Measurements from ENCODE around the gene ATG7. TPM values are rescaled to one million over a fixed set of nuclear protein-coding genes. Genes with fewer than 3 reads are reported as not detected.

Gene ATG7
- total RNA-seq, 1 donor from 2014 or later, result 53.5 TPM

DNA sequence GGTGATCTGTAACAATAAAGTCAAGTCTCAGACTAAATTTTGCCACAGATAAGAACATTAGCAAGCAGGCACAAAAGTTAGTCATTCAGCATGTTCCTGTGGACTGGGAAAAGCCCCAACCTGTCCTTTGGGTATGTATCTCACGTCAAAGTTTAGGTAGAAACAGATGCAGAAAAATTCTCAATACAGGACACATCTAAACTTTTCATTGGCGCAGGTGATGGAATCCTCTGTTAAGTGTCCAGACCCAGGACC lies 120.6 kb downstream of the ATG7 start:
- TF ChIP-seq, protein P1, sequence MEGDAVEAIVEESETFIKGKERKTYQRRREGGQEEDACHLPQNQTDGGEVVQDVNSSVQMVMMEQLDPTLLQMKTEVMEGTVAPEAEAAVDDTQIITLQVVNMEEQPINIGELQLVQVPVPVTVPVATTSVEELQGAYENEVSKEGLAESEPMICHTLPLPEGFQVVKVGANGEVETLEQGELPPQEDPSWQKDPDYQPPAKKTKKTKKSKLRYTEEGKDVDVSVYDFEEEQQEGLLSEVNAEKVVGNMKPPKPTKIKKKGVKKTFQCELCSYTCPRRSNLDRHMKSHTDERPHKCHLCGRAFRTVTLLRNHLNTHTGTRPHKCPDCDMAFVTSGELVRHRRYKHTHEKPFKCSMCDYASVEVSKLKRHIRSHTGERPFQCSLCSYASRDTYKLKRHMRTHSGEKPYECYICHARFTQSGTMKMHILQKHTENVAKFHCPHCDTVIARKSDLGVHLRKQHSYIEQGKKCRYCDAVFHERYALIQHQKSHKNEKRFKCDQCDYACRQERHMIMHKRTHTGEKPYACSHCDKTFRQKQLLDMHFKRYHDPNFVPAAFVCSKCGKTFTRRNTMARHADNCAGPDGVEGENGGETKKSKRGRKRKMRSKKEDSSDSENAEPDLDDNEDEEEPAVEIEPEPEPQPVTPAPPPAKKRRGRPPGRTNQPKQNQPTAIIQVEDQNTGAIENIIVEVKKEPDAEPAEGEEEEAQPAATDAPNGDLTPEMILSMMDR (IDR thresholded peaks at IDR 0.05), result no peak
- no peak for DNase-seq (ENCODE audit: low spot score)
- H3F3A ChIP-seq (ENCODE audit: low read depth), result no peaks in the 10 kb centered on the region
- no peaks in the 10 kb centered on the region for H3K79me2 ChIP-seq (ENCODE audit: low read depth)
- no peak overlapping the region for H2AFZ ChIP-seq (replicated peaks)
- peaks cover 3% of the 10 kb centered on the region for H3K36me3 Mint-ChIP-seq
- H3K4me3 Mint-ChIP-seq, result no peak overlapping the region
- H3K4me3 ChIP-seq, result no peak overlapping the region
- peaks cover 2% of the 10 kb centered on the region for H3K27me3 Mint-ChIP-seq (ENCODE audit: insufficient read depth, low read depth)
- no peaks in the 10 kb centered on the region for H3K36me3 ChIP-seq
- no peak overlapping the region for H3K9ac ChIP-seq
- H3K4me1 Mint-ChIP-seq, result peaks cover 26% of the 10 kb centered on the region
- peaks cover 5% of the 10 kb centered on the region for H3K9me3 Mint-ChIP-seq
- H3K27me3 ChIP-seq, result no peaks in the 10 kb centered on the region
- no peak overlapping the region for H3K27ac ChIP-seq
- H4K20me1 ChIP-seq (ENCODE audit: low read depth), result no peaks in the 10 kb centered on the region
- H3K9me3 ChIP-seq (ENCODE audit: low read depth), result no peaks in the 10 kb centered on the region
- H3K27ac Mint-ChIP-seq, result no peak overlapping the region
- peaks cover 3% of the 10 kb centered on the region for H3K4me1 ChIP-seq
- no peak overlapping the region for H3K4me2 ChIP-seq

DNA sequence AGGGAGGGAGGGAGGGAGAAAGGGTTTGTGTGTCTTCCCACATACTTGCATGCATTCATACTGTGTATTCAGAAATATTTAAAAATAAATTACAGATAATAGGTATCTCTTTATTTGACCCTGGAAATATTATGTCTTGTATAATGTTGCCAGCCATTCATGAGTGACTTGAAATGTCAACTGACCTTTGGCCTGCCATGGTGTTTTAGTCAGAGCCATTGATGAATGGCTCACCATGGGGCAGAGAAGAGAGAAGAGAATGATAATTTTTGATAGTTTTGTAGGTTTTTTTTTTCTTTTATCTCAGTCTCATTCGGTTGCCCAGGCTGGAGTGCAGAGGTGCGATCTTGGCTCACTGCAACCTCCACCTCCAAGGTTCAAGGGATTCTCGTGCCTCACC lies 121.2 kb downstream of the ATG7 start:
- H3K9me3 Mint-ChIP-seq, result peaks cover 5% of the 10 kb centered on the region
- Histone ChIP-seq H3K4me1 (peaks cover 3% of the 10 kb centered on the region), H3K79me2 (ENCODE audit: low read depth) (no peaks in the 10 kb centered on the region), H3K4me3 (no peak overlapping the region), H3K36me3 (no peaks in the 10 kb centered on the region), H3K27ac (no peak overlapping the region), H3K27me3 (no peaks in the 10 kb centered on the region), H3K9me3 (ENCODE audit: low read depth) (no peaks in the 10 kb centered on the region), H2AFZ (replicated peaks) (no peak overlapping the region), H3K4me2 (no peak overlapping the region), H3F3A (ENCODE audit: low read depth) (no peaks in the 10 kb centered on the region), H4K20me1 (ENCODE audit: low read depth) (no peaks in the 10 kb centered on the region), H3K9ac (no peak overlapping the region)
- TF ChIP-seq, protein P1 (IDR thresholded peaks at IDR 0.05), result no peak
- no peak for TF ChIP-seq EZH2phosphoT487 (IDR thresholded peaks at IDR 0.05)
- no peak for TF ChIP-seq EZH2 (IDR thresholded peaks at IDR 0.05)
- H3K36me3 Mint-ChIP-seq, result peaks cover 3% of the 10 kb centered on the region
- H3K27me3 Mint-ChIP-seq (ENCODE audit: insufficient read depth, low read depth), result peaks cover 2% of the 10 kb centered on the region
- peaks cover 26% of the 10 kb centered on the region for H3K4me1 Mint-ChIP-seq
- no peak for DNase-seq (ENCODE audit: low spot score)
- no peak overlapping the region for H3K4me3 Mint-ChIP-seq
- H3K27ac Mint-ChIP-seq, result no peak overlapping the region

DNA sequence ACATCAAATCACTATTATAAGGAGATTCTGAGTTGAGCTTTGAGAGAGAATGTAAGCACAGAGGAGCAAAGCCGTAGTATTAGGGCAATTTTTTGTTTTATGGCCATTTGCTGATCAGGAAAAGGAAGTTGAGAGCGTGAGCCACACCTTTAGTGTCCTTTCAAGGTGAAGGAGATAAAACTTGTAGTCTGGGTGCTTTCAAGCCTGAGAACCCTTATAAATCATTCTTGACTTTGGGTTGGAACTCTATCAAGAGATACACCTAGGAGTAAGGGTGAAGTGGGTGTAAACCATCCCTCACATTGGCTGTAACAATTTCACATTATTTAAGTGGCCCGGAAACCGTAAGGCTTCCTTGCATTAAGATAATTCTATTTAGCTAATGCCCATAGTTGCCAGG lies 122.2 kb downstream of the ATG7 start:
- H3K4me3 Mint-ChIP-seq, result no peak overlapping the region
- no peak overlapping the region for H3K4me2 ChIP-seq
- H3K27ac Mint-ChIP-seq, result no peak overlapping the region
- H4K20me1 ChIP-seq (ENCODE audit: low read depth), result no peaks in the 10 kb centered on the region
- H3K9me3 ChIP-seq (ENCODE audit: low read depth), result no peaks in the 10 kb centered on the region
- H3K4me1 Mint-ChIP-seq, result peaks cover 26% of the 10 kb centered on the region
- peaks cover 5% of the 10 kb centered on the region for H3K9me3 Mint-ChIP-seq
- no peak overlapping the region for H3K4me3 ChIP-seq
- no peak for TF ChIP-seq EZH2phosphoT487 (IDR thresholded peaks at IDR 0.05)
- TF ChIP-seq, protein P1 (IDR thresholded peaks at IDR 0.05), result no peak
- no peak for TF ChIP-seq EZH2 (IDR thresholded peaks at IDR 0.05)
- no peak overlapping the region for H3K27ac ChIP-seq
- peaks cover 2% of the 10 kb centered on the region for H3K27me3 Mint-ChIP-seq (ENCODE audit: insufficient read depth, low read depth)
- H3F3A ChIP-seq (ENCODE audit: low read depth), result no peaks in the 10 kb centered on the region
- no peaks in the 10 kb centered on the region for H3K79me2 ChIP-seq (ENCODE audit: low read depth)
- H3K4me1 ChIP-seq, result peaks cover 3% of the 10 kb centered on the region
- H2AFZ ChIP-seq (replicated peaks), result no peak overlapping the region
- H3K27me3 ChIP-seq, result no peaks in the 10 kb centered on the region
- H3K36me3 ChIP-seq, result no peaks in the 10 kb centered on the region
- peaks cover 3% of the 10 kb centered on the region for H3K36me3 Mint-ChIP-seq
- DNase-seq (ENCODE audit: low spot score), result no peak
- no peak overlapping the region for H3K9ac ChIP-seq

DNA sequence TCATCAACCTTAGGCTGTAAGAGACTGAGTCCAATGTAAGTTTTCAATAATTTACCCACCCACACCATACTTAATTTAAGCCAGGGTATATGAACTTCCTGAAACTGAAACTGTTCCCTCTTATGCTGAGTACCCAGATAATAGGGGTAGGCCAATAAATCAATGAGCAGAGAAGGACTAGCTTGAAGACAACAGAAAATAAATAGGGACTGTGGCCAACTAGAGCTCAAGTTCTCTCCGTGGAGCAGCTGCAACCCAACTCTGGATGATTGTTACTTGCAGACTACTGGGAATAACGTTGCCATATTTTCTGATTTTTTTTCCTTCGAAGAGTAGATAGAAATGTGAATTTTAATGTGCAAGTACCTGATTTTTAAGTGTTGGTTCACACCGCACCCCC lies 128.0 kb downstream of the ATG7 start:
- no peaks in the 10 kb centered on the region for H3K27me3 Mint-ChIP-seq (ENCODE audit: insufficient read depth, low read depth)
- Histone ChIP-seq H3K36me3 (no peaks in the 10 kb centered on the region), H3K27ac (no peak overlapping the region), H3K9me3 (ENCODE audit: low read depth) (no peaks in the 10 kb centered on the region), H2AFZ (replicated peaks) (no peak overlapping the region), H3K4me3 (no peak overlapping the region), H3K9ac (no peak overlapping the region), H3K4me2 (no peak overlapping the region), H3K4me1 (no peaks in the 10 kb centered on the region), H3K27me3 (no peaks in the 10 kb centered on the region), H4K20me1 (ENCODE audit: low read depth) (no peaks in the 10 kb centered on the region), H3K79me2 (ENCODE audit: low read depth) (no peaks in the 10 kb centered on the region), H3F3A (ENCODE audit: low read depth) (no peaks in the 10 kb centered on the region)
- H3K4me1 Mint-ChIP-seq, result peaks cover 10% of the 10 kb centered on the region
- H3K27ac Mint-ChIP-seq, result no peak overlapping the region
- peaks cover 9% of the 10 kb centered on the region for H3K9me3 Mint-ChIP-seq
- H3K36me3 Mint-ChIP-seq, result peaks cover 11% of the 10 kb centered on the region
- H3K4me3 Mint-ChIP-seq, result no peak overlapping the region
- no peak for DNase-seq (ENCODE audit: low spot score)
- TF ChIP-seq, protein P1 (IDR thresholded peaks at IDR 0.05), result no peak
- TF ChIP-seq EZH2 (IDR thresholded peaks at IDR 0.05), result no peak
- TF ChIP-seq EZH2phosphoT487 (IDR thresholded peaks at IDR 0.05), result no peak

Data from neural progenitor cell (in vitro differentiated cells).